ENCODE results near the gene NPR1.
A peak's percentile ranks its signal among the peaks of the same experiment; 100 is the strongest.
"Not testable (repeated sequence)": the region's sequence is repeated elsewhere in the genome, so short reads cannot be mapped to it uniquely, and the experiment has no call there.

Gene NPR1

DNA sequence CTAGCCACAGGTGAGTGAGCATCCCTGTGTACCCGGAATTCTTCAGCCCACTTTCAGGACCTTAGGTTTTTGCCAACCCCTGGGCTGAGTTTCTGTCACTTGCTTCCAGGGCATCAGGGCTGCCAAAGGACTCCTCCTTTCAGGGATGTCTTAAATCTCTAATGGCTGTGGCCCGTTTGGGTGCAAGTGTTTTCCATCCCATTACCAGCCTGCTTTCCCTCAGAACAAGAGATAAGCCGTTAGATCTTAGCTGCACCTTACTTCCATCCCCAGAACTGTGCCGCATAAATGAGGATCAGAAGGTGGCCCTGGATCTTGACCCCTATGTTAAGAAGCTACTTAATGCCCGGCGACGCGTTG, 19.3 kb upstream of the NPR1 start:
- DNase-seq (ENCODE audit: low read depth, low spot score), result no peak
- in situ Hi-C loops (cut with HindIII; ENCODE audit: low sequenced_read_pairs), result no loop called here
- TF ChIP-seq, protein P1, sequence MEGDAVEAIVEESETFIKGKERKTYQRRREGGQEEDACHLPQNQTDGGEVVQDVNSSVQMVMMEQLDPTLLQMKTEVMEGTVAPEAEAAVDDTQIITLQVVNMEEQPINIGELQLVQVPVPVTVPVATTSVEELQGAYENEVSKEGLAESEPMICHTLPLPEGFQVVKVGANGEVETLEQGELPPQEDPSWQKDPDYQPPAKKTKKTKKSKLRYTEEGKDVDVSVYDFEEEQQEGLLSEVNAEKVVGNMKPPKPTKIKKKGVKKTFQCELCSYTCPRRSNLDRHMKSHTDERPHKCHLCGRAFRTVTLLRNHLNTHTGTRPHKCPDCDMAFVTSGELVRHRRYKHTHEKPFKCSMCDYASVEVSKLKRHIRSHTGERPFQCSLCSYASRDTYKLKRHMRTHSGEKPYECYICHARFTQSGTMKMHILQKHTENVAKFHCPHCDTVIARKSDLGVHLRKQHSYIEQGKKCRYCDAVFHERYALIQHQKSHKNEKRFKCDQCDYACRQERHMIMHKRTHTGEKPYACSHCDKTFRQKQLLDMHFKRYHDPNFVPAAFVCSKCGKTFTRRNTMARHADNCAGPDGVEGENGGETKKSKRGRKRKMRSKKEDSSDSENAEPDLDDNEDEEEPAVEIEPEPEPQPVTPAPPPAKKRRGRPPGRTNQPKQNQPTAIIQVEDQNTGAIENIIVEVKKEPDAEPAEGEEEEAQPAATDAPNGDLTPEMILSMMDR (IDR thresholded peaks at IDR 0.05; ENCODE audit: low read depth, low read length), result no peak
- H3K4me3 ChIP-seq (ENCODE audit: low read depth, low read length), result peak overlapping the region; percentile 70

DNA sequence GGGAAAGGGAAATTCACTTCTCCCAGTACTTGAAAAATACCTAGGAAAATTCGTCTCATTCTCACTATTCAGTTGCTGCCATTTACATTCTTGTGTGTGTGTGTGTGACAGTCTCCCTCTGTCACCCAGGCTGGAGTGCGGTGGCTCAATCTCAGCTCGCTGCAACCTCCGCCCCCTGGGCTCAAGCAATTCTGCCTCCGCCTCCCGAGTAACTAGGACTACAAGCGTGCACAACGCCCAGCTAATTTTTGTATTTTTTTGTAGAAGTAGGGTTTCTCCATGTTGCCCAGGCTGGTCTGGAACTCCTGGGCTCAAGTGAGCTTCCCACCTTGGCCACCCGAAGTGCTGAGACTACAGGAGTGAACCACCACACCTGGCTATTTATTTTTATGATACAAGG, 18.8 kb upstream of the NPR1 start:
- TF ChIP-seq, protein P1 (IDR thresholded peaks at IDR 0.05; ENCODE audit: low read depth, low read length), result no peak
- no peak for DNase-seq (ENCODE audit: low read depth, low spot score)
- in situ Hi-C loops (cut with HindIII; ENCODE audit: low sequenced_read_pairs), result no loop called here
- H3K4me3 ChIP-seq (ENCODE audit: low read depth, low read length), result peak overlapping the region; percentile 70

DNA sequence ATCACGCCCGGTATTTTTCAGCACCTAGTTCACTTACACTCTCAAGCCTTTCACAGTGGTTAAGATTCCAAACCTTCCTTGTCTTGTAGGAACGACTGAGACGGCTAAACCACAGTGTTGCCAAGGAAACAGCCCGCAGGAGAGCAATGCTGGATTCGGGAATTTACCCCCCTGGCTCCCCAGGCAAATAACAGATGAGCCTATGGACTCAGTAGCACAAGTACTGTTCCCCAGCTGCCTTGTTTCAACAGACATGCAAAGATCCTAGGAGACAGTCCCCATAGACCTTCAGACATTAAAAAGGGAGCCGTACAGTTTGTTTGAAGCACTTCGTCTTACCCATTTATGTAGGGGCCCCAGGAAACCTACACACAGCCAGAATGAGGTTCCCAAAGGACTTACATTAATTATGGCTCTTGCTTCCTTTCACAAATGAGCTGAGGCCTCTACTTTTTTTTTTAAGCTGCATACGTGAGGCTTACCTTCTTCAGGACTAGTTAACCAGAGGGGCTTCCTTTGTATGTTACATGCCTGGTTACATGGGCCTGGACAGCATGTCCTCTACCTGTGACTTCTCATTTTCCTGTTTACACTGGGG, 17.3 kb upstream of the NPR1 start:
- TF ChIP-seq, protein P1 (IDR thresholded peaks at IDR 0.05; ENCODE audit: low read depth, low read length), result no peak
- H3K4me3 ChIP-seq (ENCODE audit: low read depth, low read length), result no peak overlapping the region
- DNase-seq (ENCODE audit: low read depth, low spot score), result peak; percentile 67
- in situ Hi-C loops (cut with HindIII; ENCODE audit: low sequenced_read_pairs), result no loop called here

DNA sequence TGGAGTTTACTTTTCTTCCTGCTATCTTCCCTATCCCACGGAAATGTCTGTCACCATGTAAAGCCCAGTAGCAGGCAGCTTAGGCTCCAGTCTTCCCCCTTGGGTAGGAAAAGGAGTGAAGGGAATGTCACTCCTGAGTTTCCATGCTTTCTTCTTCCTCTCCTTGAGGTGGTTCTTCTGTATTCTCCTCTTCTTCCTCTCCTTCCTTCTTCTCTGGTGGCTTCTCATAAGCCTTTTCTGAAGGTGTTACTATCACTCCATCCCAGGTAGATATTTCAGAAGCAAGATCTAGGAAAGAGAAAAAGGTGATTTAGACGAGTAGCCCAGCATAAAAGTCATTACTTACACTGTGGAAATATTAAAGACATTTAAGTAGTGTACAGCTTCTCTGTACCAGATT, 16.2 kb upstream of the NPR1 start:
- DNase-seq (ENCODE audit: low read depth, low spot score), result no peak
- in situ Hi-C loops (cut with HindIII; ENCODE audit: low sequenced_read_pairs), result no loop called here
- TF ChIP-seq, protein P1 (IDR thresholded peaks at IDR 0.05; ENCODE audit: low read depth, low read length), result no peak
- no peak overlapping the region for H3K4me3 ChIP-seq (ENCODE audit: low read depth, low read length)

DNA sequence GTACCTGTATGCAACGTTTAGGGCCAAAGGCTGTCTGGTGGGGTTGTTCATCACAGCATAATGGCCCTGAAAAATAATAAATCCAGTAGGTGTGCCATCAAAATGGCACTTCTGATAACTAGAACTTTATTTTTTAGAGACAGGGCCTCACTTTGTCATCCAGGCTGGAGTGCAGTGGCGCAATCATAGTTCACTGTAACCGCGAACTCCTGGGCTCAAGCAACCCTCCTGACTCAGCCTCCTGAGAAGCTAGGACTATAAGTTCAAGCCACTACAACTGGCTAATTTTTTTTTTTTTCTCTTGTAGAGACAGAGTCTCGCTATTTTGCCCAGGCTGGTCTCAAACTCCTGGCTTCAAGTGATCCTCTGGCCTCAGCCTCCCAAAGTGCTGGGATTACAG, 15.3 kb upstream of the NPR1 start:
- in situ Hi-C loops (cut with HindIII; ENCODE audit: low sequenced_read_pairs), result no loop called here
- no peak overlapping the region for H3K4me3 ChIP-seq (ENCODE audit: low read depth, low read length)
- DNase-seq (ENCODE audit: low read depth, low spot score), result no peak
- TF ChIP-seq, protein P1 (IDR thresholded peaks at IDR 0.05; ENCODE audit: low read depth, low read length), result no peak

- TF ChIP-seq, protein P1 (IDR thresholded peaks at IDR 0.05; ENCODE audit: low read depth, low read length), result no peak
- no peak for DNase-seq (ENCODE audit: low read depth, low spot score)
- in situ Hi-C loops (cut with HindIII; ENCODE audit: low sequenced_read_pairs), result no loop called here
- H3K4me3 ChIP-seq (ENCODE audit: low read depth, low read length), result no peak overlapping the region
Measured at GRCh38 chr1:153667439-153667838, 11.0 kb upstream of the NPR1 start.

- in situ Hi-C loops (cut with HindIII; ENCODE audit: low sequenced_read_pairs); DNase-seq (ENCODE audit: low read depth, low spot score); H3K4me3 ChIP-seq (ENCODE audit: low read depth, low read length): not testable (repeated sequence)
Measured at GRCh38 chr1:153668672-153669071, 9.8 kb upstream of the NPR1 start.
